C4-2B (cell line): ENCODE results near the gene PGS1.

ENCODE experiments used
- H3K27ac ChIP-seq: fragments of 450-650 bp; 2 replicates; pipeline ENCODE4 v1.5.1; 2017
- ZFX ChIP-seq: fragments of 450-650 bp; IDR thresholded peaks from 2 replicates; pipeline ENCODE4 v1.6.1; 2017
- TF ChIP-seq, protein P1 (sequence below): fragments of 450-650 bp; conservative IDR thresholded peaks from 2 replicates; pipeline ENCODE4 v1.5.1; 2017; ENCODE audit warnings: mild to moderate bottlenecking

The PGS1 gene

DNA sequence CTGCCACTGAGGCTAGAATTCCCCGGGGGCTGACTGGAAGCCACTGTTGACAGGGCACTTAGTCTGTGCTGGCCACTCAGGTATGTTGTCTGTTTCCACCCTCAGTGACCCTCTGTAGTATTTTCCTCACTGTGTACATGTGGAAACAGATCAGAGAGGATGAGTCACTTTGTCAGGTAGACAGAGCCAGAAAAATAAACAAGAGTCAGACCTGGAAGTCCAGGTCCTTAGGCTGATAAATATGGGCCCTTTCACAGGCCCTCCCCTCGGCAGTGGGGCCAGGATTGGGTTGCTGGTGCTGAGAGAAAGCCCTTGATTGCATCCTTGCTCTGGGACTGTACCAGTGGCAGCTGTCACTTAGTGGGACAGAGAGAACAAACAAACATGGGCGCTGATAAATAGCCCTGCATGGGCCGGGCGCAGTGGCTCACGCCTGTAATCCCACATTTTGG lies 21.3 kb downstream of the PGS1 start:
- no peak overlapping the region for H3K27ac ChIP-seq
- no peak for TF ChIP-seq ZFX
- TF ChIP-seq, protein P1, sequence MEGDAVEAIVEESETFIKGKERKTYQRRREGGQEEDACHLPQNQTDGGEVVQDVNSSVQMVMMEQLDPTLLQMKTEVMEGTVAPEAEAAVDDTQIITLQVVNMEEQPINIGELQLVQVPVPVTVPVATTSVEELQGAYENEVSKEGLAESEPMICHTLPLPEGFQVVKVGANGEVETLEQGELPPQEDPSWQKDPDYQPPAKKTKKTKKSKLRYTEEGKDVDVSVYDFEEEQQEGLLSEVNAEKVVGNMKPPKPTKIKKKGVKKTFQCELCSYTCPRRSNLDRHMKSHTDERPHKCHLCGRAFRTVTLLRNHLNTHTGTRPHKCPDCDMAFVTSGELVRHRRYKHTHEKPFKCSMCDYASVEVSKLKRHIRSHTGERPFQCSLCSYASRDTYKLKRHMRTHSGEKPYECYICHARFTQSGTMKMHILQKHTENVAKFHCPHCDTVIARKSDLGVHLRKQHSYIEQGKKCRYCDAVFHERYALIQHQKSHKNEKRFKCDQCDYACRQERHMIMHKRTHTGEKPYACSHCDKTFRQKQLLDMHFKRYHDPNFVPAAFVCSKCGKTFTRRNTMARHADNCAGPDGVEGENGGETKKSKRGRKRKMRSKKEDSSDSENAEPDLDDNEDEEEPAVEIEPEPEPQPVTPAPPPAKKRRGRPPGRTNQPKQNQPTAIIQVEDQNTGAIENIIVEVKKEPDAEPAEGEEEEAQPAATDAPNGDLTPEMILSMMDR, result no peak

DNA sequence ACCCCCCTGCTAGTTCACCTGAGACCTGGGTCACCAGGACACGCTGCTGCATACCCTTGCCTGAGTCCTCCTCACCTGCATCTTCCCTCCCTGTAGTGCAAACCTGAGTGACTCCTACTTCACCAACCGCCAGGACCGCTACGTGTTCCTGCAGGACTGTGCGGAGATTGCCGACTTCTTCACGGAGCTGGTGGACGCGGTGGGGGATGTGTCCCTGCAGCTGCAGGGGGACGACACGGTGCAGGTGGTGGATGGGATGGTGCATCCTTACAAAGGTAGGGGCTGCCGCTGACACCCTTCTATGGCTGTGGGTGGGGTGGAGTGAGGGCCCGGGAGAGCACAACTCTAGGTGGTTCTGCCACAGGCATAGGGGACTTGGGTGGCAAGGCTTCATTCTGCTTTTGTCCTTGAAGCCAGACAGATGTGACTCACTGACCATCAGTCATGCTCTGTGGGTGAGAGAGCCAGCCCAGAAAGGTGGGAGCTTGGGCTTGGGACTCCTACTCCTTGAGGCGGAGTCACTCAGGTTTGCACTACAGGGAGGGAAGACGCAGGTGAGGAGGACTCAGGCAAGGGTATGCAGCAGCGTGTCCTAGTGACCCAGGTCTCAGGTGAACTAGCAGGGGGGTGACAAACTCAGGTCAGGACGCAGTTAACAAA lies 22.3 kb downstream of the PGS1 start:
- H3K27ac ChIP-seq, result no peak overlapping the region

DNA sequence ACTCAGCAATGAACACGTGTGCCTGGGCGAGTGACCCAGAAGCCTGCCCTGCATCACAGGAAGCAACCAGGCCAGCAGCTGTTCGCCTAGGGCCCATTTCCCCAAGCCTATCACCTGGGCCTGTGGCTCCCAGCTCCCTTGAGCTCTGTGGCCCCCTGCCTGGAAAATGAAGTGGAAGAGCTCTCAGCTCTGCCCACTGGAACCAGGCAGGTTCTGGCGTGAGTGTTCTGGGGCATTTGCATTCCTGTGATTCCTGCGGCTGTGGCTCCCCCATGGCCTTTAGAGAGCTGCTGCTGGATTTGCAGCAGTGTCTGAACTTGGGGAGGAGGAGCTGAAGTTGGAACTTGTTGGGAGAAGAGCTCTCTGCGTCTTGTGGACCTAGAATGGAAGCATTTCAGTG lies 22.8 kb downstream of the PGS1 start:
- no peak for TF ChIP-seq ZFX
- TF ChIP-seq, protein P1, result no peak
- no peak overlapping the region for H3K27ac ChIP-seq

More for the DNA sequence above, 22.3 kb downstream of the PGS1 start:
- no peak for TF ChIP-seq ZFX
- TF ChIP-seq, protein P1, result no peak

DNA sequence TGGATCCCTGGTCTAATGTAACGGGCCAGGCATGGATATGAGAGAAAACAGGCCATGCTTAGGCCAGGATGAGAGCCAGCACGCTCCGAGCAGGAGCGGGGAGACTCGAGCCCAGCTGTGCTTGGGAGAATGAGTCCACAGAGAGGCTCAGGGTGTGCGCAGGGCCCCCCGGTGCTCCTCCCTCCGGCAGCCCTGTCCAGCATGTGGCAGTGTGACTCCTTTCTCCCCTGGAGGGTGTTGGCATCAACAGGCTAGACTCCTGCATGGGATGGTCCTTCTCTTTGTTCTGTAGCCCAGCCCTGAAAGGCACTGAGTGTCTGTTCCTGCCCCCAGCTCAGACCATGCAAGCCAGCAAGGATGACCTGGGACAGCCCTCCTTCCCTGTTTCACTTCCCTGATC lies 23.4 kb downstream of the PGS1 start:
- TF ChIP-seq ZFX, result no peak
- TF ChIP-seq, protein P1, result no peak
- H3K27ac ChIP-seq, result no peak overlapping the region

DNA sequence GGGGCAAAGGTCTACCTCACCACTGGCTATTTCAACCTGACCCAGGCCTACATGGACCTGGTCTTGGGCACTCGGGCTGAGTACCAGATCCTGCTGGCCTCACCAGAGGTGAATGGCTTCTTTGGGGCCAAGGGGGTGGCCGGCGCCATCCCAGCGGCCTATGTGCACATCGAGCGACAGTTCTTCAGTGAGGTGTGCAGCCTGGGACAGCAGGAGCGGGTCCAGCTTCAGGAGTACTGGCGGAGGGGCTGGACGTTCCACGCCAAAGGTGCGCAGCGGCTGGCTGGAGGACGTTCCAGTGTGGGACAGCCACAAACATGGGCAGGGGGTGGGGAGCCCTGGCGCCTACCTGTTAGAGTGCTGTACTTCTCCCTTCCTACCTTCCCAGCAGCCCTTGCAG lies 25.4 kb downstream of the PGS1 start:
- no peak overlapping the region for H3K27ac ChIP-seq
- no peak for TF ChIP-seq ZFX
- TF ChIP-seq, protein P1, result no peak

DNA sequence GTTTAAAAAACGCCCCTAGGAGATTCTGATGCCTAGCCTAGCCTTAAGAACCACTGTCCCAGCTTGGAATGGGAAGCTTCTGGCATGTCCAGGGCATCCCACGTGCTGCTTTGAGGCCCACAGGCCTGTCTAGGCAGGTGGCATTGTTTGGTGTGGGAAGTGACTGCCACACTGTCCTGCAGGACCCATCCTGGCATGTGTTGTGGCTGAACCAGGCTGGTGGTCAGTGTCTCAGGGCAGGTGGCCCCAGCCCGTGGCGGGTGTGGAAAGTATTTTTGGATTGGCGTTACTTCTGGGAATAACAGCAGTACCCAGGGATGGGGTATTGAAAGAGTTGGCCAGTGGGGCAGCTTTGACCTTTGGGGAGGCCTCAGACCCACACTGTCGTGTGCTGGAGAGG lies 27.9 kb downstream of the PGS1 start:
- TF ChIP-seq, protein P1, result no peak
- TF ChIP-seq ZFX, result no peak
- H3K27ac ChIP-seq, result no peak overlapping the region

DNA sequence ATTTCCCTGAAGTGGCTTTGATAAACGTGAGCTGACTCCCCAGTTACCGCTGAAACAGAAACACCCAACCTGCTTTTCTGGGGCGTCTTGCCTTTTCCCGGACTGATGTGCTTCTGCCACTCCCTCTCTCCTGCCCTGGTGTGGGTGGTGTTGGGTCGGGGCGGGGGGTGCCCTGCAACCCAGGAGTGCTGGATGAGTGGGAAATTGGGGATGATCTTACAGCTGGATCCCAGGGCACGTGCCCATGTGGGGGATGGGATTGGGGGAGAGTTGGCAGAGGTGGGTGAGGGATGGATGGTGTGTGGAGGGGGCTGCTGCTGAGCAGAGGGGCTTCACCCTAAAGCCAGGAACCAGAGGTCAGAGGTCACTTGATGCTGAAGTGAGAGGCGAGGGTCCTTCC lies 28.5 kb downstream of the PGS1 start:
- H3K27ac ChIP-seq, result no peak overlapping the region
- no peak for TF ChIP-seq ZFX
- TF ChIP-seq, protein P1, result no peak
